GM21447 (cell line): Measurements from ENCODE around the gene COX7B.
"Not testable (repeated sequence)": the region's sequence is repeated elsewhere in the genome, so short reads cannot be mapped to it uniquely, and the experiment has no call there.

Source experiments
- ATAC-seq: cut with Tn5 transposase; IDR thresholded peaks from one replicate; pipeline ENCODE4 v1.9.1; 2021; ENCODE audit not compliant: unreplicated experiment

COX7B gene

DNA sequence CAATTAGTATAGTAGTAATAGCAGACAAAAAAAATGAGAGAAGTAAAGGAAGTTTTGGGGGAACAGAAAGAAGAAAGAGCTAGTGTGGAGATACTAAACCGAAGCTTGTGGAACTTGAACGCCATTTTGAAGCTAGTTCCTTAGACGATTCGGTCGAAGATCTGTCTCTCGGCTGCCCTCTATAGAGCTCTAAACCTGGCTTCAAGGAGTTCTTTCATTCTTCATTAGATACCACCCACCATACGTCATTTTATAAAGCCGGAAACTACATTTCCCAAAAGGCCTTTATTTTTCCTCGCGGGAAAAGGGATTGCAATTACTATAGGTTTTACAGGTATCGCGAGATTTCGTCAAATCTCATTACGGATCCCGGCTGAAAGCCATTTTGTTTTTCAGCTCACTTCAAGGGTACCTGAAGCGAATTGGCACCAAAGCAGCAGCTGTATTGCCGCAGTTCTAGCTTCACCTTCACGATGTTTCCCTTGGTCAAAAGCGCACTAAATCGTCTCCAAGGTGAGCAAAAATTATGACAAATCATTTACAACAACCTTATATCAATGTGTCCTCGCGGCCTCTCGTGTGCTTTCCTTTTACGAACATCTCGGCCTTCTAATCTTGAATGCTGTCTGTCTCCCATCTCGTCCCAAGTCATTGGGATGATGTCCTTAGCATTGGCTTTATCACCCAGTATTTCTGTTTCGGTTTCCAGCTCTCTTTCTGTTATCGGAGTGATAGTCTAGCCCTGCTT lies at the start of gene COX7B:
COX7B (plus strand) TSS at position 388 of the 748 bp plus-strand sequence; CDS start at position 474, 86 bp downstream.
- peak; percentile 50 for ATAC-seq

- ATAC-seq = no peak
Observed at GRCh38 chrX:77875372-77875771, 23.9 kb upstream of the COX7B start.

DNA sequence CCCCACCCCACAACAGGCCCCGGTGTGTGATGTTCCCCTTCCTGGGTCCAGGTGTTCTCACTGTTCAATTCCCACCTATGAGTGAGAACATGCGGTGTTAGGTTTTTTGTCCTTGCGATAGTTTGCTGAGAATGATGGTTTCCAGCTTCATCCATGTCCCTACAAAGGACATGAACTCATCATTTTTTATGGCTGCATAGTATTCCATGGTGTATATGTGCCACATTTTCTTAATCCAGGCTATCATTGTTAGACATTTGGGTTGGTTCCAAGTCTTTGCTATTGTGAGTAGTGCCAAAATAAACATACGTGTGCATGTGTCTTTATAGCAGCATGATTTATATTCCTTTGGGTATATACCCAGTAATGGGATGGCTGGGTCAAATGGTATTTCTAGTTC lies 17.9 kb upstream of the COX7B start:
- ATAC-seq = not testable (repeated sequence)

GRCh38 chrX:77892887-77893286 lies 6.4 kb upstream of the COX7B start:
- no peak for ATAC-seq

- no peak for ATAC-seq
Observed at GRCh38 chrX:77893713-77894112, 5.6 kb upstream of the COX7B start.

DNA sequence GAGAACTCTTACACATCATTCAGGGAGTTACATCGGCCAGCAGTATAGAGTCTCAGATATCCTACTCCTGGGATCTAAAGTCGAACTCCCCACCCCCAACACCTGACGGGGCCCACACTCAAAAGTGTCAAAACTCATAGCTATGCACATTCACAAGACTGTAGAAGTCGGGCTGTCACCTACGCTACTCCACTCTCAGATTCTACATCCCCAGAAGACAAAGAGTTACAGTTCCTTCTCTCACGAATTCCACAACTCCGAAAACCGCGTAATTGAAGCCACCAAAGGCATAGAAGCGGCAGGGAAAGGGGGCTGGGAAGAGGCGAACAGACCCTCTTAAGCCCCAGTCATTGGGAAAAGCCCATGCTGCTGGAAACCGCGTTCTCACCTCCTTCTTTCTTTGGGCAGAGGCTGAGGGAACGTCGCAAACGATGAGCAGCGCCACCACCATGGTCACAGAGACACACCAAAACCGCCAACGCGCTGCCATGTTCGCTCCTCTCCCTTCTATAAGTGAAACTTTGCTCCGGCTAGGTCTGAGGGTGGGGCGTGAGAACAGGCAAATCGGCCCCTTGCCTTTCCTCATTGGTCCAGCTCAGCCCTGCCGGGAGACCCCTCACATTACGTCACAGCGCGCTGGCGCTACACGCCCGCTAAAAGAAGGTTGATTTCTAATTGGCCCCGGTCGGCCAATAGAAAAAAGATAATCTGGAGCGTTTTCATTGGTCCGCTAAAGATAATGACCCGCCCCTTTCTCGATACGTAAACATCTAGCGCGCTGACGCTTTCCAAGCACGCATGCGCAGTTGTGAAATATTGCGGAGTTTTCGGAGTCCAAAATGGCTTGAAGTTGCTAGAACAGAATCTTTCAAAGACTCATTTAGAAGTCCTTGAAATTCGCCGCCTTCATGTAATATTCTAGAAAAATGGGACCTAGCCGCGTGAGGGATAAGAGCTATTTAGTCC lies 4.1 kb upstream of the COX7B start, which contains the start of gene MAGT1:
MAGT1 (minus strand) TSS at position 515 of the 966 bp plus-strand sequence; CDS start at position 490, 25 bp downstream.
- peak; percentile 92 for ATAC-seq

DNA sequence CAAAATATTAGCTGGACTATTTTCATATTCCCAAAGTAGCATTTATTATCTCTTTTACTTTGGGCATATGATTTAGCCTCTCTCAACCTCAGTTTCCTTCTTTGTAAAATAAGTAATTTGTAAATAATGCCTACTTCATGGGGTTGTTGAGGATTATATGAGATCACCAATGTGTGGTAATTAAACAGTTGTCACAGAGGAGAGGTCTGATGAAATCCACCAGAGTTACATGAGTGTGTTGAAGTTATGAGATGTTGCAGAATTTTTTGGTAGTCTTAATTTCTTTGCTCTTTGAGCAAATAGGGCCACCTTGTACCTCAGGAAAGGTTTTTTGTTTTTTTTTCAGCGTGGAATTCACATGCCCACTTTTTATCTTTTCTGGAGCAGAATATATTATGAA lies 1.4 kb downstream of the COX7B start:
- no peak for ATAC-seq

DNA sequence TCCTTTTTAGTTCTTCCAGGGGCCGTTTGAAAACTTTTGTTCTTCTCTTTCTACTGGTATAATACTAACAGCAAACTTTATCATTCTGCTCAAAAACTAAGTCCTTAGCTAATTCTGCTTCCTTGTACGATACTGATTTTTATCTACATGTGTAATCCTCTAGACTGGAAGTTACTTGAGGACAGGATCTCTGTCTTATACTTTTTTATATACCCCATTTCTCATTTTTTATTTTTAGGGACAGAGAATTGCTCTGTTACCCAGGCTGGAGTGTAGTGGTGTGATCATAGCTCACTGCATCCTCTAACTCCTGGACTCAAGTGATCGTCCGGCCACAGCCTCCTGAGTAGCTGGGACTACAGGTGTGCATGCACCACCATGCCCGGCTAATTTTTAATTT lies 2.2 kb downstream of the COX7B start:
- no peak for ATAC-seq

DNA sequence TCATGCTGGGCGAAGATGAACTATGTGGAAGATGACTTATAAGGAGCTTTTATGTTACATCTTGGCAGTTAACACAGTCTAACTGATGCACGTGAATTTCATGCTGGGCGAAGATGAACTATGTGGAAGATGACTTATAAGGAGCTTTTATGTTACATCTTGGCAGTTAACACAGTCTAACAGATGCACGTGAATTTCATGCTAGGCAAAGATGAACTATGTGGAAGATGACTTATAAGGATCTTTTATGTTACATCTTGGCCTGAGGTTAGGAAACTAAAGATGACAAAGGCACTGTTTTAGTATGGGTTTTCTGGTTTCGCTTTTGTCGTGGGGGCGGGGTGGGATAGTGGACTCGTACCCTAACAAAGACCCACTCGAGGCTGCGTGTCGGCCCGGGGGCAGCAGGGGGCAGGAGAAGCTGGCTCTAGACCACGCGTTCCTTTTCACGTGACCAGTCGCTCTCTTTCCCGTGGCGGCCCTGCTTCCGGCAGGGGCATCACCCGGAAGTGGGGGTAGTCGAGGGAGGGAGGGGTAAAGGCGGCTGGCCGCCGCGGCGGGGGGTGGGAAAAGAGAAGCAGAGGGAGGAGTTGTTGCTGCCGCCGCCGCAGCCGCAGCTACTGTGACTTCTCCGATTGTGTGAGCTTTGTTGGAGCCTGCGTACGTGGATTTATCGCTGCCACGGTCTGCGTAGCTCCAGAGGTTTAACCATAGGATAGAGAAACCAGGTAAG lies 11.0 kb downstream of the COX7B start, which contains the start of gene ATP7A:
ATP7A (plus strand) TSS at position 586 of the 733 bp plus-strand sequence. CDS start 60,949 bp downstream, outside the sequence.
- peak; percentile 95 for ATAC-seq

DNA sequence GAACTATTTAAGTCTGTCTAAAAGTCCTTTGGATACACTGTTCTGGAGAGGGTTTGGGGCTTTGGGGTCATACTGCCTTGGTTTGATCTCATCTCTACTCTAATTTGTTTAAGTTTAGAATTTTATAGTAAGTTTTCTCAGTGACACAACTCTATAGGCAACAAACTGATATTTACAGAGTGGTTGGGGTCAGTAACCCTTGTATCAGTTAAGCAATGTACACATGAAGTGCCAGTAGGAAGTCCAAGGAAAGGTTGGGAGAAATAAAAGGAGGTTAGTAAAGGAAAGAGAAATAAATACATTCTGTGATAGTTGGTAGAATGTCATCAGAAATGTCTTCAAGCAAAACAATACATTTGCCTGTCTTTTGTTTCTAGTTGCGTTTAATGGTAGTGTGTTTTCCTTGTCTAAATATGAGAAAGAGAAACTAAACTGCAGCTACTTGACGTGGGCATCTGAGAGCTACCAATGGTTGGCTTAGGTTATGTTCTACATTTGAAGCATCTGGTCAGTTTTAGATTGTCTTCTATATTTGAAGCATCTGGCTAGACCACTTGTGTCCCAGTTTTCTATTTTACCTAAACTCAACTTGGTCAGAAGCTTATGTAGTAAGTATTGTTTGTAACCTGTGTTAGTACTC lies 18.1 kb downstream of the COX7B start:
- peak; percentile 70 for ATAC-seq

GRCh38 chrX:77918568-77918967 lies 19.3 kb downstream of the COX7B start:
- no peak for ATAC-seq

DNA sequence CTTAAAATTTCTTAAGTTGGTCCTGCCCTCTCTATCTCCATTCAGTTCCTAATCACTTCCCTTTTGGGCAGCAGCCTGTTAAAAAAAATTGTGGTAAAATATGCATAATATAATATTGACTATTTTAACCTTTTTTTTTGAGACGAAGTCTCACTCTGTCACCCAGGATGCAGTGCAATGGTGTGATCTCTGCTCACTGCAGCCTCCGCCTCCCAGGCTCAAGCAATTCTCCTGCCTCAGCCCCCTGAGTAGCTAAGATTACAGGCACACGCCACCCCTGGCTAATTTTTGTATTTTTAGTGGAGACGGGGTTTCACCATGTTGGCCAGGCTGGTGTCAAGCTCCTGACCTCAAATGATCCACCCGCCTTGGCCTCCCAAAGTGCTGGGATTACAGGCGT lies 20.1 kb downstream of the COX7B start:
- not testable (repeated sequence) for ATAC-seq

DNA sequence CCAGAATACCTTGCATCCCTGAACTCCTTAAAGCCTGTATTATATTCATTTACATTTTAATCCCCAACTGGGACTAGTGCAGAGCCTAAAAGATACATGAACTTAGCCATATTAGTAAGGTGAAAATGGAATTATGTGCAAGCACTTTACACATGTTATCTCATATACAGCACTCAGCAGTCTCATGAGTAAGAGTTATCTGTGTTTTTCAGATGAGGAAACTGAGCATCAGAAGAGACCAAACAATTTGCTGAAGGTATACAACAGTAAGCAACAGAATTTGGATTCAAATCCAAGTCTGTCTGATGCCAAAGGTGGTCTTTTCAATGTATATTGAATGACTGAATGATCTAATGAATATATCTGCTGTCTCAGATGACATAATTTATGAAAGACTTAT lies 23.5 kb downstream of the COX7B start:
- no peak for ATAC-seq

DNA sequence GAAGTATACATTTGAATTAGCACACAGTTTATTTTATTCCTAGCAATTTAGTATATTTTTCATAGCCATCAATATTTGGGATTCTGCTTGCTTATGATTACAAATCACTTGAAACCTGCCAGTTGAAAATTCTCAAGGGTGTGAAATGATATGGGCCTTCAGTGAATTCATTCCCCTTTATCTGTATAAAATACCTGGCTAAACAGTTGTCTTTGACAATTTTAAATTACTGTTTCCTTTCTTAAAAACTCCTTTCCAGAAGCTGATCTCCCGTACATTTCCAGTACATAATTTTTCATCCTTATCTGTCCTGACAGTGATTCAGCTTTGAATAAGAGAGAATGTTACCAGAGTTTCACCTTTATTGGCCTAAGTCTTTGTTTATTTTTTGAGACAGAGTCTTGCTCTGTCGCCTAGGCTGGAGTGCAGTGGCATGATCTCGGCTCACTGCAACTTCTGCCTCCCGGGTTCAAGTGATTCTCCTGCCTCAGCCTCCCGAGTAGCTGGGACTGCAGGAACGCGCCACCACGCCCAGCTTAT lies 25.1 kb downstream of the COX7B start:
- no peak for ATAC-seq

GRCh38 chrX:77925764-77926163 lies 26.5 kb downstream of the COX7B start:
- no peak for ATAC-seq

DNA sequence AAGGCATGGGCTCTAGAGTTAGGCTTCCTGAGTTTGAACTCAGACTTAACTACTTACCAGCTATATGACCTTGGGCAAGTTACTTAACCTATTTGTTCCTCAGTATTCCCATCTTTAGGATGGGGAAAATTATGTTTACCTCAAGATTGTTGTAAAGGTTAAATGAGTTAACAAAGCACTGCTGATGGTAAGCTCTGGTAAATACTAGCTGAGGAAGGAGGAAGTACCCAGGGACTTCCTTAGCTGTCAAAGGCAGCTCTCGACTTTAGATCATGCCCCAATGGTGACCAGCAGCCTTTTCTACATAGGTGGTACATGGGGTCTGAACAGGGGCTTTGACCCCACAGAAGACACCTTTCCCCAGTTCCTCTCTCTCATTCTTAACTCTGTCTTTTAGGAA lies 31.3 kb downstream of the COX7B start:
- no peak for ATAC-seq

DNA sequence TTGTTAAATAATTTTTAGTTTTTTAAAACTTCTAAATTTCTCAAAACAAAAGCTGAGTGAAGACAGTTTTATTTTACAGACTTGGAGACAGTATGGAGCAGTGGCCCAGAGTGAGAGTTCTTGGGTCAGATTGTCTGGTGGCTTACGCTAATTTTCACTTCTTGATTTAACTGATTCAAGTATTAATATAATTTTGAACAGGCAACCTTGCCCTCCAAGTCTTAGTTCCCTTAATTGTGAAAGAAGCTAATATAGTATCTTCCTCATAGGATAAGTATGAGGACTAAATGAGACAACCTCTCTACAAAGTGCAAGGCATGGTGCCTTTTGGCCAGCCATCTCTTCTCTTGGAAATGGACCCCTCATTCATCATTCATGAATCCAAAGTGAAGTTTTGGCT lies 36.6 kb downstream of the COX7B start:
- ATAC-seq = no peak

DNA sequence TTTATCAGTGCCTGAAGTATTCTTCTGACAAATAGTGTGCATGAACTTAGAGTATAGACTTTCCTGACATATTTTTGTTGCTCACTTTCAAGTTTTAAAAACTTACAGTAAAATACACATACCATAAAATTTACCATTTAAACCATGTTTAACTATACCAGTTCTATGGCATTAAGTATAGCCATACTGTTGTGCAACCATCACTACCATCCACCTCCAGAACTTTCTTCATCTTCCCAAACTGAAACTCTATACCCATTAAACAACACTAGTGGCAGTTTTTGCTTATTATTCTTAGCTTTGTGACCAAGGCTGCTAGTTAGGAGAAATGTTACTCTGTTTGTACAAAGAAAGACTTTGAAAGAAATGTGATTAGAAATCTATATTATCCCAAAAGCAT lies 37.0 kb downstream of the COX7B start:
- no peak for ATAC-seq

GRCh38 chrX:77937291-77937690 lies 38.0 kb downstream of the COX7B start:
- ATAC-seq = no peak

DNA sequence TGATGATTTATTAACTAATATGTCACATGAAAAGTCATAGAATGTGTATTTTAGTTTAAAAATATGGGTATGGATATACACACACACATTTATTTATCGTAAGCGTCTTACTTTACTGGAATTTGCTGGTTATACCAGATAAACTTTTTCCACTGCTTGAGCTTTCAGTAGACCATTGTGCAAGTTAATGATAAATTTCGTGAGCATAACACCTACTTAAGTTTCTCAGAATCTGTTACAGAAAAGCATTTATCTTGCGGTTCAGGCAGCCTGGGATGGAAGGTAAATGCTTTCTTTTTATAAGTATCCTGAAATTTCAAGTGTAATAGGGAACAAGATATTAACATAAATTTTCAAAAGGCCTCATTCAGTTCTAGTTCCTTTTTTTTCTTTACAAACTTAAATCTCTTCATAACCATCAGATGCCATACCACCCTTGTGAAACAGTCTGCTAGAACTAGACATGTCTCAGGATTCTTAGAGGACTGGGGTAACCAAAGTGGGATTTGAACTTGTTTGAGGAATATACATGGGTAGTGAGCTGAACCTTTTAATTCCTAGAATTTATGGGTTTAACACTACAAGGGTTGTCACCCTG lies 38.9 kb downstream of the COX7B start:
- ATAC-seq = no peak
